Measurements from ENCODE around the gene OSM.

Gene OSM

GRCh38 chr22:30249049-30250038, 17.3 kb downstream of the OSM start:
- no peaks in the 10 kb centered on the region for H3K79me2 ChIP-seq (ENCODE audit: low read length)
- TF ChIP-seq EZH2phosphoT487 (IDR thresholded peaks at IDR 0.05; ENCODE audit: low read length) = no peak
- TF ChIP-seq EZH2 (optimal IDR thresholded peaks at IDR 0.05; ENCODE audit: low read depth, low read length) = no peak
- TF ChIP-seq CTCF (IDR thresholded peaks at IDR 0.05; ENCODE audit: low read length) = no peak
- no peaks in the 10 kb centered on the region for H3K9me3 ChIP-seq (replicated peaks; ENCODE audit: insufficient read depth, low read length)
- no peaks in the 10 kb centered on the region for H3F3A ChIP-seq (ENCODE audit: insufficient read depth, low read length)
- no peaks in the 10 kb centered on the region for H3K9me2 ChIP-seq (replicated peaks; ENCODE audit: insufficient read depth, low read length)
- no peaks in the 10 kb centered on the region for H3K36me3 ChIP-seq (replicated peaks; ENCODE audit: insufficient read depth, low read length)
- H2AFZ ChIP-seq (ENCODE audit: low read length) = no peak overlapping the region
- no peak overlapping the region for H3K9ac ChIP-seq (ENCODE audit: low read length)
- no peak overlapping the region for H3K4me3 ChIP-seq (ENCODE audit: low read length)
- H4K20me1 ChIP-seq (ENCODE audit: insufficient read depth, low read length) = peaks cover 3% of the 10 kb centered on the region; the same call in 1 of the 2 replicates
- H3K4me1 ChIP-seq (ENCODE audit: low read length) = no peaks in the 10 kb centered on the region; the same call in 1 of the 2 replicates
- peaks cover 77% of the 10 kb centered on the region for H3K27me3 ChIP-seq (replicated peaks; ENCODE audit: insufficient read depth, low read length)
- DNase-seq = no peak
- no peak overlapping the region for H3K27ac ChIP-seq (ENCODE audit: low read length)
- H3K4me2 ChIP-seq (ENCODE audit: low read depth, low read length) = no peak overlapping the region

- H3K27ac ChIP-seq (ENCODE audit: low read length) = no peak overlapping the region
- TF ChIP-seq EZH2phosphoT487 (IDR thresholded peaks at IDR 0.05; ENCODE audit: low read length) = no peak
- TF ChIP-seq CTCF (IDR thresholded peaks at IDR 0.05; ENCODE audit: low read length) = no peak
- TF ChIP-seq EZH2 (optimal IDR thresholded peaks at IDR 0.05; ENCODE audit: low read depth, low read length) = no peak
- H3K4me2 ChIP-seq (ENCODE audit: low read depth, low read length) = no peak overlapping the region
- no peaks in the 10 kb centered on the region for H3K79me2 ChIP-seq (ENCODE audit: low read length)
- peaks cover 86% of the 10 kb centered on the region for H3K27me3 ChIP-seq (replicated peaks; ENCODE audit: insufficient read depth, low read length)
- H3K4me3 ChIP-seq (ENCODE audit: low read length) = no peak overlapping the region
- no peaks in the 10 kb centered on the region for H3K9me2 ChIP-seq (replicated peaks; ENCODE audit: insufficient read depth, low read length)
- H3K9ac ChIP-seq (ENCODE audit: low read length) = no peak overlapping the region
- H3K9me3 ChIP-seq (replicated peaks; ENCODE audit: insufficient read depth, low read length) = no peaks in the 10 kb centered on the region
- H2AFZ ChIP-seq (ENCODE audit: low read length) = no peak overlapping the region
- no peaks in the 10 kb centered on the region; the same call in 1 of the 2 replicates for H3K4me1 ChIP-seq (ENCODE audit: low read length)
- H4K20me1 ChIP-seq (ENCODE audit: insufficient read depth, low read length) = peaks cover 3% of the 10 kb centered on the region; the same call in 1 of the 2 replicates
- DNase-seq = no peak
- H3K36me3 ChIP-seq (replicated peaks; ENCODE audit: insufficient read depth, low read length) = no peaks in the 10 kb centered on the region
- no peaks in the 10 kb centered on the region for H3F3A ChIP-seq (ENCODE audit: insufficient read depth, low read length)
These were observed 18.2 kb downstream of the OSM start for GRCh38 chr22:30248484-30248883.

GRCh38 chr22:30247974-30248373, 18.7 kb downstream of the OSM start:
- TF ChIP-seq CTCF (IDR thresholded peaks at IDR 0.05; ENCODE audit: low read length) (no peak), EZH2 (optimal IDR thresholded peaks at IDR 0.05; ENCODE audit: low read depth, low read length) (no peak), EZH2phosphoT487 (IDR thresholded peaks at IDR 0.05; ENCODE audit: low read length) (no peak)
- no peaks in the 10 kb centered on the region; the same call in 1 of the 2 replicates for H3K4me1 ChIP-seq (ENCODE audit: low read length)
- H4K20me1 ChIP-seq (ENCODE audit: insufficient read depth, low read length) = peaks cover 3% of the 10 kb centered on the region; the same call in 1 of the 2 replicates
- no peaks in the 10 kb centered on the region for H3K79me2 ChIP-seq (ENCODE audit: low read length)
- H3K27ac ChIP-seq (ENCODE audit: low read length) = no peak overlapping the region
- H2AFZ ChIP-seq (ENCODE audit: low read length) = no peak overlapping the region
- H3K4me3 ChIP-seq (ENCODE audit: low read length) = no peak overlapping the region
- no peaks in the 10 kb centered on the region for H3K9me3 ChIP-seq (replicated peaks; ENCODE audit: insufficient read depth, low read length)
- DNase-seq = no peak
- no peaks in the 10 kb centered on the region for H3K36me3 ChIP-seq (replicated peaks; ENCODE audit: insufficient read depth, low read length)
- no peaks in the 10 kb centered on the region for H3K9me2 ChIP-seq (replicated peaks; ENCODE audit: insufficient read depth, low read length)
- no peak overlapping the region for H3K4me2 ChIP-seq (ENCODE audit: low read depth, low read length)
- H3K9ac ChIP-seq (ENCODE audit: low read length) = no peak overlapping the region
- peaks cover 89% of the 10 kb centered on the region for H3K27me3 ChIP-seq (replicated peaks; ENCODE audit: insufficient read depth, low read length)
- no peaks in the 10 kb centered on the region for H3F3A ChIP-seq (ENCODE audit: insufficient read depth, low read length)
